Adipocyte (in vitro differentiated cells): ENCODE measurements around the gene TTC3.
"Not testable (repeated sequence)": the region's sequence is repeated elsewhere in the genome, so short reads cannot be mapped to it uniquely, and the experiment has no call there.

Source experiments
- DNase-seq: peaks from one replicate; pipeline ENCODE4 v3.0.0-alpha.2; 2015; ENCODE audit warnings: low read depth
- H3K27me3 ChIP-seq: replicated peaks from 2 replicates; pipeline ENCODE4 v1.7.0; 2013; ENCODE audit warnings: mild to moderate bottlenecking, low read length, moderate library complexity; ENCODE audit not compliant: control insufficient read depth, insufficient read depth
- H3K36me3 ChIP-seq: 2 replicates; pipeline ENCODE4 v1.7.0; 2013; ENCODE audit warnings: low read length, mild to moderate bottlenecking, moderate library complexity; ENCODE audit not compliant: control insufficient read depth, insufficient read depth, severe bottlenecking
- H3K4me1 ChIP-seq: 2 replicates; pipeline ENCODE4 v1.7.0; 2013; ENCODE audit warnings: mild to moderate bottlenecking, low read length, moderate library complexity; ENCODE audit not compliant: control insufficient read depth, insufficient read depth
- H3K4me3 ChIP-seq: 2 replicates; pipeline ENCODE4 v1.7.0; 2013; ENCODE audit warnings: mild to moderate bottlenecking, low read length, moderate library complexity
- H3K9ac ChIP-seq: 2 replicates; pipeline ENCODE4 v1.7.0; 2013; ENCODE audit warnings: mild to moderate bottlenecking, low read length, moderate library complexity
- H3K9me3 ChIP-seq: 2 replicates; pipeline ENCODE4 v1.7.0; 2013; ENCODE audit warnings: mild to moderate bottlenecking, low read length, moderate library complexity; ENCODE audit not compliant: control insufficient read depth

TTC3 gene

GRCh38 chr21:37098751-37099150 lies 25.7 kb downstream of the TTC3 start:
- Histone ChIP-seq H3K27me3 (no peaks in the 10 kb centered on the region), H3K9ac (no peak overlapping the region), H3K4me3 (no peak overlapping the region), H3K4me1 (peaks cover 11% of the 10 kb centered on the region), H3K9me3 (no peaks in the 10 kb centered on the region), H3K36me3 (peaks cover 66% of the 10 kb centered on the region)
- DNase-seq = no peak

DNA sequence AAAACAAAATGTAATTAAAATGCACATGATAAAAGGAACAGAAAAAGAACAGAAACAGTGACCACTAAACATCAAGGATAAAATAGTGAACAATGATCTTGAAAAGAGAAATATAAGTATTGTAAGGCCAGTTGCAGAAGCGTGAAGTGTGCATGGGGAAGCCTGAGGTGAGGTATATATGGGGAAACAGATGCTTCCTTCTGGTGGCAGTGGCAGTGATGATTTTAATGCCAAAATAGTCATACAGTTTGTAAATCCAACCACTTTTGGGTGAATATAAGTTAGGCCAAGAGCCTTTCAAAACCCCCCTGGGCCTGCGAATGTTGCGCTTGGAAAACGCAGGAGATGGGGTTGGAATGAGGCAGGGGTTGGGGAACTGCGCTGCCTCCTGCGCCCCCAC lies 27.3 kb downstream of the TTC3 start:
- H3K9ac ChIP-seq = no peak overlapping the region
- H3K4me3 ChIP-seq = no peak overlapping the region
- peaks cover 11% of the 10 kb centered on the region for H3K4me1 ChIP-seq
- H3K9me3 ChIP-seq = no peaks in the 10 kb centered on the region
- H3K36me3 ChIP-seq = peaks cover 53% of the 10 kb centered on the region
- H3K27me3 ChIP-seq = no peaks in the 10 kb centered on the region
- no peak for DNase-seq

DNA sequence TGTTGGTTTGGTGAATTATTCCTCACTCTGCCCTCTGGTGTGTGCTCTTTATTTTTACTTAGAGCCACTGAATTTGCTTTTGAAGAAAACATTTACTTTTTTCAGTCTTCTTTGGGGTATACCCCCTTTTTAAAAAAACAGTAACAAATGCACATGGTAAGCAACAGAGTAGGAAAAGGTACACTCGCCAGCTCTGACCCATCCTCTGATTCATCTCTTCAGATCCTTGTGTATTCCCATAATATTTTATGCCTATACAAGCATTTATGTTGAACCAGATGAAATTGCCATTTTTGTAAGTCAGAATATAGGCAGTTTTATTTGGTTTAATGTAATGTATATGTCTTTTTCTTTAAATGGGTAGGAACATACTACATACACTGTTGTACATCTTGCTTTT lies 28.3 kb downstream of the TTC3 start:
- no peaks in the 10 kb centered on the region for H3K9me3 ChIP-seq
- H3K27me3 ChIP-seq = no peaks in the 10 kb centered on the region
- no peak overlapping the region for H3K4me3 ChIP-seq
- peaks cover 11% of the 10 kb centered on the region for H3K4me1 ChIP-seq
- peaks cover 43% of the 10 kb centered on the region for H3K36me3 ChIP-seq
- peak; percentile 19 for DNase-seq
- no peak overlapping the region for H3K9ac ChIP-seq

- Histone ChIP-seq H3K4me1 (peaks cover 11% of the 10 kb centered on the region), H3K36me3 (peaks cover 30% of the 10 kb centered on the region)
- DNase-seq = peak; percentile 21
- not testable (repeated sequence) for H3K4me3 ChIP-seq, H3K9ac ChIP-seq, H3K27me3 ChIP-seq, H3K9me3 ChIP-seq
These were observed 29.7 kb downstream of the TTC3 start for GRCh38 chr21:37102746-37103145.

- DNase-seq = no peak
- no peak overlapping the region for H3K4me3 ChIP-seq
- H3K9ac ChIP-seq = no peak overlapping the region
- peaks cover 11% of the 10 kb centered on the region for H3K4me1 ChIP-seq
- H3K36me3 ChIP-seq = peaks cover 9% of the 10 kb centered on the region
- H3K9me3 ChIP-seq = peaks cover 3% of the 10 kb centered on the region
- H3K27me3 ChIP-seq = no peaks in the 10 kb centered on the region
These were observed 33.9 kb downstream of the TTC3 start for GRCh38 chr21:37106998-37107397.

DNA sequence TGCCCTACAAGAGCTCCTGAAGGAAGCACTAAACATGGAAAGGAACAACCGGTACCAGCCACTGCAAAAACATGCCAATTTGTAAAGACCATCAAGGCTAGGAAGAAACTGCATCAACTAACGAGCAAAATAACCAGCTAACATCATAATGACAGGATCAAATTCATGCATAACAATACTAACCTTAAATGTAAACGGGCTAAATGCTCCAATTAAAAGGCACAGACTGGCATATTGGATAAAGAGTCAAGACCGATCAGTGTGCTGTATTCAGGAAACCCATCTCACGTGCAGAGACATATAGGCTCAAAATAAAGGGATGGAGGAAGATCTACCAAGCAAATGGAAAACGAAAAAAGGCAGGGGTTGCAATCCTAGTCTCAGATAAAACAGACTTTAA lies 38.0 kb downstream of the TTC3 start:
- H3K27me3 ChIP-seq, H3K4me3 ChIP-seq, H3K4me1 ChIP-seq, H3K9me3 ChIP-seq, DNase-seq, H3K9ac ChIP-seq: not testable (repeated sequence)
- H3K36me3 ChIP-seq = peaks cover 14% of the 10 kb centered on the region

- not testable (repeated sequence) for H3K4me1 ChIP-seq, H3K9me3 ChIP-seq, H3K4me3 ChIP-seq, H3K9ac ChIP-seq, H3K27me3 ChIP-seq, DNase-seq
- peaks cover 17% of the 10 kb centered on the region for H3K36me3 ChIP-seq
These were observed 41.2 kb downstream of the TTC3 start for GRCh38 chr21:37114301-37114700.

GRCh38 chr21:37116459-37116858 lies 43.4 kb downstream of the TTC3 start:
- H3K27me3 ChIP-seq, DNase-seq, H3K9ac ChIP-seq, H3K9me3 ChIP-seq, H3K4me3 ChIP-seq, H3K4me1 ChIP-seq: not testable (repeated sequence)
- H3K36me3 ChIP-seq = peaks cover 27% of the 10 kb centered on the region

- Histone ChIP-seq H3K27me3 (no peaks in the 10 kb centered on the region), H3K9ac (no peak overlapping the region), H3K4me3 (no peak overlapping the region), H3K36me3 (peaks cover 28% of the 10 kb centered on the region), H3K4me1 (no peaks in the 10 kb centered on the region), H3K9me3 (no peaks in the 10 kb centered on the region)
- no peak for DNase-seq
These were observed 44.1 kb downstream of the TTC3 start for GRCh38 chr21:37117204-37117603.

- Histone ChIP-seq H3K4me3 (no peak overlapping the region), H3K9ac (no peak overlapping the region), H3K9me3 (no peaks in the 10 kb centered on the region), H3K27me3 (no peaks in the 10 kb centered on the region), H3K36me3 (peaks cover 38% of the 10 kb centered on the region), H3K4me1 (no peaks in the 10 kb centered on the region)
- DNase-seq = no peak
These were observed 45.3 kb downstream of the TTC3 start for GRCh38 chr21:37118187-37118826.

DNA sequence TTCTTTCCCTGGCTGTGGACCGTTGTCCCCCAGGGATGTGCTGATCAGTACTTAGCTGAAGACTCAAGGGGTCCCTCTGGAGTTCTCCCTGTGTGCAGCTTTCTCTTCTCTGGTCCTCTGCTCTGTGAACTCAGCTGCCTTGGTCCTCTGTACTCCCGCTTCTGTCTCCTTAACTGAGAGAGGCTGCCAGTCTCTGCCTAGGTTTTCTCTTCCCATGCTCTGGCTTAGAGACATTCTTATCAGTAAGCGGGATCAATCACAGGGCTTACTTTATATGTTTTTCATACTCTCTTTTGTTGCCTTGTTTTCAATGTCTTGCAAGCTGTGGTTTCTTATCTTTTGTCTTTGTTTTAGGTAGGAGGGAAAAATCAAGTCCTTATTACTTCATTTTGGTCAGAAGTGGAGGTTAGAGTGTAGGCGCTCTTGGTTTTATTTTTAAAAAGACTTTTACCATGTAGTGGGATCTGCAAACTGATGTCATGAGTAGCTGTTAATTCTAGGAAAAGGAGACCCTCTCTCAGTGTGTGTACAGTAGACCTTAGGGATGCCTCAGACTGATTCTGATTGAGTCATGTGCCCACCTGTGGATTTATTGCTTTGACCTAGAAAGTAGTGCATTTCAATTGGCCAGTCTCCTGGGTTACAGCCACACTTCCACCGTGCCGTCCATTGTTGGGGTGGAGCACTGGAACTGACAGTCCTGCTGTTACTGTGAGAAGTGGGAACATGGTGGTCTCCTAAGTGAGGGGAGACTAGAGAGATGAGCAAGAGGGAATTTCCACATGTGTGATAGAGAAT lies 46.6 kb downstream of the TTC3 start:
- DNase-seq = no peak
- no peaks in the 10 kb centered on the region for H3K9me3 ChIP-seq
- H3K9ac ChIP-seq = no peak overlapping the region
- no peaks in the 10 kb centered on the region for H3K4me1 ChIP-seq
- H3K27me3 ChIP-seq = no peaks in the 10 kb centered on the region
- no peak overlapping the region for H3K4me3 ChIP-seq
- peaks cover 44% of the 10 kb centered on the region for H3K36me3 ChIP-seq
